NCI-H226 (cell line): ENCODE data around the gene XYLT1.
"Not testable (repeated sequence)": the region's sequence is repeated elsewhere in the genome, so short reads cannot be mapped to it uniquely, and the experiment has no call there.

ENCODE experiments used
- DNase-seq: peaks from one replicate; pipeline ENCODE4 v3.0.0-alpha.2; 2015

XYLT1 gene

GRCh38 chr16:17423221-17423620 lies 47.5 kb downstream of the XYLT1 start:
- DNase-seq: no peak

GRCh38 chr16:17420816-17421215 lies 49.9 kb downstream of the XYLT1 start:
- DNase-seq: no peak

GRCh38 chr16:17419266-17419665 lies 51.5 kb downstream of the XYLT1 start:
- no peak for DNase-seq

- no peak for DNase-seq
Observed at GRCh38 chr16:17417740-17418139, 53.0 kb downstream of the XYLT1 start.

GRCh38 chr16:17416461-17417311 lies 54.1 kb downstream of the XYLT1 start:
- no peak for DNase-seq

- DNase-seq: no peak
Observed at GRCh38 chr16:17414916-17415315, 55.8 kb downstream of the XYLT1 start.

GRCh38 chr16:17414421-17414820 lies 56.3 kb downstream of the XYLT1 start:
- no peak for DNase-seq

- DNase-seq: no peak
Observed at GRCh38 chr16:17413508-17413907, 57.3 kb downstream of the XYLT1 start.

GRCh38 chr16:17412791-17413190 lies 58.0 kb downstream of the XYLT1 start:
- DNase-seq: no peak

GRCh38 chr16:17412221-17412620 lies 58.5 kb downstream of the XYLT1 start:
- no peak for DNase-seq

- DNase-seq: no peak
Observed at GRCh38 chr16:17411263-17411662, 59.5 kb downstream of the XYLT1 start.

- DNase-seq: not testable (repeated sequence)
Observed at GRCh38 chr16:17410316-17410715, 60.4 kb downstream of the XYLT1 start.

GRCh38 chr16:17409894-17410293 lies 60.9 kb downstream of the XYLT1 start:
- DNase-seq: no peak

- DNase-seq: no peak
Observed at GRCh38 chr16:17408955-17409441, 61.8 kb downstream of the XYLT1 start.

GRCh38 chr16:17408296-17408695 lies 62.5 kb downstream of the XYLT1 start:
- DNase-seq: no peak

- no peak for DNase-seq
Observed at GRCh38 chr16:17407321-17407720, 63.4 kb downstream of the XYLT1 start.

- DNase-seq: no peak
Observed at GRCh38 chr16:17404941-17405689, 65.6 kb downstream of the XYLT1 start.

- no peak for DNase-seq
Observed at GRCh38 chr16:17403859-17404545, 66.8 kb downstream of the XYLT1 start.

GRCh38 chr16:17403156-17403809 lies 67.5 kb downstream of the XYLT1 start:
- DNase-seq: no peak

- DNase-seq: no peak
Observed at GRCh38 chr16:17397499-17397891, 73.3 kb downstream of the XYLT1 start.

- DNase-seq: no peak
Observed at GRCh38 chr16:17396762-17397498, 73.8 kb downstream of the XYLT1 start.

- no peak for DNase-seq
Observed at GRCh38 chr16:17395849-17396480, 74.8 kb downstream of the XYLT1 start.
